Measurements from ENCODE around the gene PIM3.

The PIM3 gene

DNA sequence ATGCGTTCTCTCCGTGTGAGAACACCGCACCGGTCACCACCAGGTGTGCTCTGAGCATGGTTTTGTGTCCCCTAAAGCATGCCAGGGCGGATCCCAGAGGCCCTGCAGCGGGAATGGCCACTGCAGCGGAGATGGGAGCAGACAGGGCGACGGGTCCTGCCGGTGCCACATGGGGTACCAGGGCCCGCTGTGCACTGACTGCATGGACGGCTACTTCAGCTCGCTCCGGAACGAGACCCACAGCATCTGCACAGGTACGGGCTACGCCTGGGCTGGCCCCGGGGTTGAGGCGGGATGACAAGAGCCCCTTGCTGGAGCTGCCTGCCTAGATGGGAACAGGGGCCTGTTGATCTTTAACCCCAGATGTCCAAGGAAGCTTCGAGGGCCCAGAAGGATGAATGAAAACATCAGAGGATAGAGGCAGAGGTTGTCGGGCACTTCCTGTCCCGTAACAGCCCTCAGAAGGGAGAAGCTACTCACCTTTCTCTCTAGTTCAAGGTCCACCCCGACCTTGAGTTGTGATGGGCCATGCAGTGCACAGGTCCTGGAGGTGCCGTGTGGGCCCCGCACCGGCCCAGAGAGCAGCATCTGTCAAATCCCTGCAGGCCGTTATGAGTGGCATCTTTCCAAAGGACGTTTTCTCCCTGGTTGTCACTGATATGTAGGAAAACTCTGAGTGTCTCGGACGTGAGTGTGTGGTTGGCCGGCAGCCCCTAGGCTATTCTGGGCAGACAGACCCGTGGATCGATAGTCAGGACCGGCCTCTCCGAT is 38.9 kb upstream of the PIM3 start:
- H3K9me3 ChIP-seq (ENCODE audit: control insufficient read depth, insufficient read depth, low read length) = no peaks in the 10 kb centered on the region
- H3K9ac ChIP-seq (ENCODE audit: low read depth, low read length) = no peak overlapping the region
- H3K4me3 ChIP-seq (ENCODE audit: low read depth, low read length) = no peak overlapping the region
- peaks cover 10% of the 10 kb centered on the region for H3K36me3 ChIP-seq (ENCODE audit: control insufficient read depth, insufficient read depth, low read length)
- no peaks in the 10 kb centered on the region for H3K27me3 ChIP-seq (ENCODE audit: control insufficient read depth, insufficient read depth, low read length)
- no peaks in the 10 kb centered on the region for H3K4me1 ChIP-seq (ENCODE audit: control insufficient read depth, insufficient read depth, low read length)

DNA sequence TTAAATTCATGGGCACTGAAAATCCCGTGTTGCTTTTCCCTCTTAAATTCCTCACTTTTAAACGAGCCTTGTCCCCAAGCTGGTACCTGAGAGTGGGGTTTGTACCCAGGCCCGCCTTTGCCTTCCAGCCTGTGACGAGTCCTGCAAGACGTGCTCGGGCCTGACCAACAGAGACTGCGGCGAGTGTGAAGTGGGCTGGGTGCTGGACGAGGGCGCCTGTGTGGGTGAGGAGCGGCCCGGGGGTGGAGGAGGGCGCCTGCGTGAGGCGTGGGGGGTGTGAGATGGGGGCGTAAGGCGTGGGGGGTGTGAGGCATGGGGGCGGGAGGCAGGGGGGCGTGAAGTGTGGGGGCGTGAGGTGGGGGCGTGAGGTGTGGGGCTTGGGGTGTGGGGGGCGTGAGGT is 38.1 kb upstream of the PIM3 start:
- Histone ChIP-seq H3K9ac (ENCODE audit: low read depth, low read length) (no peak overlapping the region), H3K4me1 (ENCODE audit: control insufficient read depth, insufficient read depth, low read length) (no peaks in the 10 kb centered on the region)

DNA sequence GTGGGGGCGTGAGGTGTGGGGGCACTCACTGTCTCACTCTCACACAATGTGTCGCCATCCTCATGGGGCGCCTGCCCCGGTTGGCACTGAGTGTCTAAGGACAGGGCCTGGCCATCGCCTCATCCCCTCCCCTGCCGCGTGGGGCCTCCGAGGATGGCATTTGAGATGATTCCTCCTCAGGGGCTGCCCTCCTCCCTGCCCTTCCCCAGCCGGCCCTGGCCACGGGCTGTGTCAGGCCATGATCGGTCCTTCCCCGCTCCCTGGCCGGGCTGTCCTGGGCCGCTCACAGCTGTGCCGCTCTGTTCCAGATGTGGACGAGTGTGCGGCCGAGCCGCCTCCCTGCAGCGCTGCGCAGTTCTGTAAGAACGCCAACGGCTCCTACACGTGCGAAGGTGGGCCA is 37.6 kb upstream of the PIM3 start:
- peaks cover 10% of the 10 kb centered on the region for H3K36me3 ChIP-seq (ENCODE audit: control insufficient read depth, insufficient read depth, low read length)
- no peaks in the 10 kb centered on the region for H3K9me3 ChIP-seq (ENCODE audit: control insufficient read depth, insufficient read depth, low read length)
- H3K4me3 ChIP-seq (ENCODE audit: low read depth, low read length) = no peak overlapping the region
- no peaks in the 10 kb centered on the region for H3K27me3 ChIP-seq (ENCODE audit: control insufficient read depth, insufficient read depth, low read length)
- no peaks in the 10 kb centered on the region for H3K4me1 ChIP-seq (ENCODE audit: control insufficient read depth, insufficient read depth, low read length)
- H3K9ac ChIP-seq (ENCODE audit: low read depth, low read length) = no peak overlapping the region

More for the DNA sequence above, 38.1 kb upstream of the PIM3 start:
- Histone ChIP-seq H3K4me3 (ENCODE audit: low read depth, low read length) (no peak overlapping the region), H3K27me3 (ENCODE audit: control insufficient read depth, insufficient read depth, low read length) (no peaks in the 10 kb centered on the region), H3K9me3 (ENCODE audit: control insufficient read depth, insufficient read depth, low read length) (no peaks in the 10 kb centered on the region), H3K36me3 (ENCODE audit: control insufficient read depth, insufficient read depth, low read length) (peaks cover 10% of the 10 kb centered on the region)

DNA sequence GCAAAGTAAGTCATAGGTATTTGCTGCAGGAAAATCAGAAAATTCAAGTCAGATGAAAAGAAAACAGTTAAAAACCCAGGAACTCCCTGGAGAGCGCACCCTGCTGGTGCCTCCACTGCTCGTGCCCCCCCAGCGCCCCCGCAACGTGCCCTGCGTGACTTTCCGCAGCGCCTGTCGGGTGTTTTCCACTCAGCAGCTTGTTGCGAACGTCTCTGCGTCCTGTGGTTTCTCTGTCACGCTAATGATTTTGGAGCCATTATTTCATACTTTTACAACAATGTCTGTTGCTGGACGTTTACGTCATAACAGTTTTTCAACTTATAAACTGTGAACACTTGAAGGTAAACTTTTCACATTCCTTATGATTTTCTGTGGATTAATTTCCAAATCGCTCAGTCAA is 37.1 kb upstream of the PIM3 start:
- Histone ChIP-seq H3K36me3 (ENCODE audit: control insufficient read depth, insufficient read depth, low read length) (peaks cover 10% of the 10 kb centered on the region), H3K4me1 (ENCODE audit: control insufficient read depth, insufficient read depth, low read length) (no peaks in the 10 kb centered on the region), H3K9me3 (ENCODE audit: control insufficient read depth, insufficient read depth, low read length) (no peaks in the 10 kb centered on the region), H3K4me3 (ENCODE audit: low read depth, low read length) (no peak overlapping the region), H3K27me3 (ENCODE audit: control insufficient read depth, insufficient read depth, low read length) (no peaks in the 10 kb centered on the region), H3K9ac (ENCODE audit: low read depth, low read length) (no peak overlapping the region)

GRCh38 chr22:49924113-49924833 is 36.3 kb upstream of the PIM3 start:
- Histone ChIP-seq H3K9ac (ENCODE audit: low read depth, low read length) (no peak overlapping the region), H3K36me3 (ENCODE audit: control insufficient read depth, insufficient read depth, low read length) (peaks cover 10% of the 10 kb centered on the region), H3K9me3 (ENCODE audit: control insufficient read depth, insufficient read depth, low read length) (no peaks in the 10 kb centered on the region), H3K27me3 (ENCODE audit: control insufficient read depth, insufficient read depth, low read length) (no peaks in the 10 kb centered on the region), H3K4me1 (ENCODE audit: control insufficient read depth, insufficient read depth, low read length) (no peaks in the 10 kb centered on the region), H3K4me3 (ENCODE audit: low read depth, low read length) (no peak overlapping the region)

GRCh38 chr22:49925525-49926128 is 34.9 kb upstream of the PIM3 start:
- H3K9me3 ChIP-seq (ENCODE audit: control insufficient read depth, insufficient read depth, low read length) = no peaks in the 10 kb centered on the region
- no peak overlapping the region for H3K9ac ChIP-seq (ENCODE audit: low read depth, low read length)
- H3K4me3 ChIP-seq (ENCODE audit: low read depth, low read length) = no peak overlapping the region
- H3K36me3 ChIP-seq (ENCODE audit: control insufficient read depth, insufficient read depth, low read length) = peaks cover 6% of the 10 kb centered on the region
- H3K27me3 ChIP-seq (ENCODE audit: control insufficient read depth, insufficient read depth, low read length) = peaks cover 10% of the 10 kb centered on the region
- H3K4me1 ChIP-seq (ENCODE audit: control insufficient read depth, insufficient read depth, low read length) = peaks cover 2% of the 10 kb centered on the region

DNA sequence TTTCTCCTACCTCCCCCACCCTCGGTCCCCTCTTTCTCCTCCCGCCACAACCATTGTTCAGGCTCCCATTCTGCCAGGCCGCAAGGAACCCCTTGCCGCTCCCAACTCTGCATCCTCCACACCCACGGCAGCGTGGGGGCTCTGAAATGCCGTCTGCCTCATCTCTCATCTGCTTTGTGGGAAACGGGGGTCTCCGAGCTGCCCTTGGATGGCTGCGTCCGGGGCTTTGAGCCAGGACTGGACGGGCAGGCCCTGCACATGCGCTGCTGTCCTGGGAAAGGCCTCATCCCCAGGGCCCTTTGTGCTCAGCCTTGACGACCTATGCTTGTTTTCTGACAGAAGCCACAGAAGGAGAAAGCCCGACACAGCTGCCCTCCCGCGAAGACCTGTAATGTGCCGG is 33.7 kb upstream of the PIM3 start:
- H3K36me3 ChIP-seq (ENCODE audit: control insufficient read depth, insufficient read depth, low read length) = peaks cover 3% of the 10 kb centered on the region
- H3K4me3 ChIP-seq (ENCODE audit: low read depth, low read length) = no peak overlapping the region
- H3K9me3 ChIP-seq (ENCODE audit: control insufficient read depth, insufficient read depth, low read length) = no peaks in the 10 kb centered on the region
- H3K9ac ChIP-seq (ENCODE audit: low read depth, low read length) = no peak overlapping the region
- peaks cover 12% of the 10 kb centered on the region for H3K27me3 ChIP-seq (ENCODE audit: control insufficient read depth, insufficient read depth, low read length)
- peaks cover 2% of the 10 kb centered on the region for H3K4me1 ChIP-seq (ENCODE audit: control insufficient read depth, insufficient read depth, low read length)

DNA sequence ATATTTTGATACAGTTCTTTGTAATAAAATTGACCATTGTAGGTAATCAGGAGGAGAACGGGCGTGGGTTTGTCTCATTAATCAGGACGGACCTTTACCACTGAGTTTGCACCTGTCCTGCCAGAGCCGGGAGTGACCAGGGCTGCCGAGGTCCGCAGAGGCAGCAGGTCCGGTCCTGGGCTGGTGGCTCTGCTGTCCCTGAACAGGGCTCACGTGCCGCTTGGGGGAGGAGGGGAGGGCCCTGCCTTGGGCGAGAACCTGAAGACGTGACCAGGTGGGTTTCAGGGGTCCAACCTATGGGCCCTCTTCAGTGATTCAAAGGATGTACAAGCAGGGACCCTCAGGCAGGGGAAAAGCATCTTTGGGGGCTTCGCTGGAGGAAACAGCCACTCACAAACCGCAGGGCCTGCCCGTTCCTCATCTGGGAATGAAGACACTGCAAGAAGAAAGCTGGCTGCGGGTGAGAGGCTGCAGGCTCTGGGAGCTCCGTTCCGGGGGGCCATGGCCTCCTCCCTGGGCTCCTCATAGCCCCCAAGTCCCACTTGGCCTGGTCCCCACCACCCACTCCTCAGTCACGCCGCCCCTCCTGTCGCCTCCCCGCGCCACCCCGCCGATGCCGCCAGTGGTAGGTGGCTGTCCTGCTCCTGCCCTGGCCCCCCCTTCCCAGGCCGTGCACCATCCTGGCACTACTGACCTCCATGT is 32.9 kb upstream of the PIM3 start:
- Histone ChIP-seq H3K4me3 (ENCODE audit: low read depth, low read length) (no peak overlapping the region), H3K9ac (ENCODE audit: low read depth, low read length) (no peak overlapping the region), H3K36me3 (ENCODE audit: control insufficient read depth, insufficient read depth, low read length) (peaks cover 3% of the 10 kb centered on the region), H3K9me3 (ENCODE audit: control insufficient read depth, insufficient read depth, low read length) (no peaks in the 10 kb centered on the region), H3K27me3 (ENCODE audit: control insufficient read depth, insufficient read depth, low read length) (peaks cover 12% of the 10 kb centered on the region), H3K4me1 (ENCODE audit: control insufficient read depth, insufficient read depth, low read length) (peaks cover 2% of the 10 kb centered on the region)

DNA sequence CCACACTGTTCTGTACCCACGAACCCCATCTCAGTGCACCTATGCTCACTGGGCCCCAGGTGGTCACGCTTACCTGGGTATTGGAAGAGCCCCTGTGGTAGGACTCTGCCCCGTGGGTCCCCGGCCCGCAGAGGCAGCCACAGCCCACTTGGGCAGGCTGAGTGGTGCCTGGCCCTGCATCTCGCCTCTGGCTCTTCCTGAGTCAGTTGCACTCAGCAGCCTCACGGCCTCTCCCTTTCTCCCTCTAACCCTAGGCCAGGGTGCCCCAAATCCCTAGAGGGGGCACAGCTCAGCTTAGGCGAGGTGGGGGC is 32.4 kb upstream of the PIM3 start:
- Histone ChIP-seq H3K4me1 (ENCODE audit: control insufficient read depth, insufficient read depth, low read length) (peaks cover 2% of the 10 kb centered on the region), H3K9ac (ENCODE audit: low read depth, low read length) (no peak overlapping the region)

GRCh38 chr22:49928555-49929210 is 31.9 kb upstream of the PIM3 start:
- peaks cover 3% of the 10 kb centered on the region for H3K36me3 ChIP-seq (ENCODE audit: control insufficient read depth, insufficient read depth, low read length)
- no peaks in the 10 kb centered on the region for H3K9me3 ChIP-seq (ENCODE audit: control insufficient read depth, insufficient read depth, low read length)
- H3K4me3 ChIP-seq (ENCODE audit: low read depth, low read length) = no peak overlapping the region
- H3K9ac ChIP-seq (ENCODE audit: low read depth, low read length) = no peak overlapping the region
- peaks cover 12% of the 10 kb centered on the region for H3K27me3 ChIP-seq (ENCODE audit: control insufficient read depth, insufficient read depth, low read length)
- H3K4me1 ChIP-seq (ENCODE audit: control insufficient read depth, insufficient read depth, low read length) = peaks cover 2% of the 10 kb centered on the region

More for the DNA sequence above, 32.4 kb upstream of the PIM3 start:
- Histone ChIP-seq H3K9me3 (ENCODE audit: control insufficient read depth, insufficient read depth, low read length) (no peaks in the 10 kb centered on the region), H3K4me3 (ENCODE audit: low read depth, low read length) (no peak overlapping the region), H3K27me3 (ENCODE audit: control insufficient read depth, insufficient read depth, low read length) (peaks cover 12% of the 10 kb centered on the region), H3K36me3 (ENCODE audit: control insufficient read depth, insufficient read depth, low read length) (peaks cover 3% of the 10 kb centered on the region)

GRCh38 chr22:49929211-49929979 is 31.2 kb upstream of the PIM3 start:
- Histone ChIP-seq H3K36me3 (ENCODE audit: control insufficient read depth, insufficient read depth, low read length) (no peaks in the 10 kb centered on the region), H3K9me3 (ENCODE audit: control insufficient read depth, insufficient read depth, low read length) (no peaks in the 10 kb centered on the region), H3K4me3 (ENCODE audit: low read depth, low read length) (no peak overlapping the region), H3K4me1 (ENCODE audit: control insufficient read depth, insufficient read depth, low read length) (peaks cover 2% of the 10 kb centered on the region), H3K9ac (ENCODE audit: low read depth, low read length) (no peak overlapping the region), H3K27me3 (ENCODE audit: control insufficient read depth, insufficient read depth, low read length) (peaks cover 12% of the 10 kb centered on the region)
